Vagina (tissue), 2 donors: Measurements from ENCODE around the gene ADGRL3.

Experiments
- POLR2A ChIP-seq, 2 donors: fragments of 450-650 bp; IDR thresholded peaks; one replicate each; pipeline ENCODE4 v1.6.1; 2017; ENCODE audit warnings: antibody characterized with exemption in 2 of 2, mild to moderate bottlenecking in 2 of 2, moderate library complexity in 2 of 2
- POLR2AphosphoS5 ChIP-seq, 2 donors: sonication (generic); formaldehyde crosslinking; IDR thresholded peaks; one replicate each; pipeline ENCODE4 v1.9.0; 2017; ENCODE audit warnings: antibody characterized with exemption in 2 of 2, mild to moderate bottlenecking in 2 of 2, low read depth in 1 of 2; ENCODE audit not compliant: insufficient read depth in 1 of 2

DNA sequence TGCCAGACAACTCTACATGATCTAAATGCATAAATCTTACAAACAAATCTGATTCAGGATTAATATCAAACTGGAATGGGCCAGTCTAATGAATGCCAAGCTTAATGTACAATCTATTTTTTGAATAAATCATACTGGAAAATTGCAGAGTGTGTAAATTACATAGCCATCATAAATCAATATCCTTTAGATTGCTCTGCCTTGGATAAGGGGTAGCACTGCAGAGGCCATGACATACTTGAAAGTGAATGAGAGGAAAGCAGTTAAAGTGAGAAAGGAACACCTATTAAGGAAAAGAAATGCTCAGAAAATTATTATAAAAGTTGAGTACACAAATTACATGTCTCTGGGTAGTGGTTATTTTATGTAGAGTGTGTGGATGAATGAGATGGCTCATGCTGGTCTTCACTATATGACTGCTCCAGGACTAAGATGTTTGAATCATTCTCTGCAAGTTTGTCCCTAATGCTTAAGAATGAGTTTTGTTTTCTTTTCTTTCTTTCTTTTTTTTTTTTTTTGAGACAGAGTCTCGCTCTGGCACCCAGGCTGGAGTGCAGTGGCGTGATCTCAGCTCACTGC is 100.2 kb downstream of the ADGRL3 start:
- TF ChIP-seq POLR2A (IDR thresholded peaks at IDR 0.05) (no peak), POLR2AphosphoS5 (IDR thresholded peaks at IDR 0.05; ENCODE audit: insufficient read depth in 1 of 2, low read depth in 1 of 2) (no peak)
